Coronary artery (tissue), 2 donors: ENCODE data around the gene ETFA.

Source experiments
- DNase-seq: peaks from one replicate; pipeline ENCODE4 v3.0.0-alpha.2; 2017; ENCODE audit warnings: low spot score
- H3K27ac ChIP-seq, 2 donors: fragments of 200-600 bp; sonication (generic); one replicate each; pipeline ENCODE4 v1.5.1; 2016 to 2019
- H3K4me3 ChIP-seq: fragments of 200-600 bp; sonication (generic); 2 replicates; pipeline ENCODE4 v1.5.1; 2016; ENCODE audit warnings: mild to moderate bottlenecking, moderate library complexity
- TF ChIP-seq, protein P1 (sequence below): fragments of 200-600 bp; sonication (generic); IDR thresholded peaks from one replicate; pipeline ENCODE4 v1.5.1; 2019; ENCODE audit warnings: antibody characterized with exemption

ETFA gene

DNA sequence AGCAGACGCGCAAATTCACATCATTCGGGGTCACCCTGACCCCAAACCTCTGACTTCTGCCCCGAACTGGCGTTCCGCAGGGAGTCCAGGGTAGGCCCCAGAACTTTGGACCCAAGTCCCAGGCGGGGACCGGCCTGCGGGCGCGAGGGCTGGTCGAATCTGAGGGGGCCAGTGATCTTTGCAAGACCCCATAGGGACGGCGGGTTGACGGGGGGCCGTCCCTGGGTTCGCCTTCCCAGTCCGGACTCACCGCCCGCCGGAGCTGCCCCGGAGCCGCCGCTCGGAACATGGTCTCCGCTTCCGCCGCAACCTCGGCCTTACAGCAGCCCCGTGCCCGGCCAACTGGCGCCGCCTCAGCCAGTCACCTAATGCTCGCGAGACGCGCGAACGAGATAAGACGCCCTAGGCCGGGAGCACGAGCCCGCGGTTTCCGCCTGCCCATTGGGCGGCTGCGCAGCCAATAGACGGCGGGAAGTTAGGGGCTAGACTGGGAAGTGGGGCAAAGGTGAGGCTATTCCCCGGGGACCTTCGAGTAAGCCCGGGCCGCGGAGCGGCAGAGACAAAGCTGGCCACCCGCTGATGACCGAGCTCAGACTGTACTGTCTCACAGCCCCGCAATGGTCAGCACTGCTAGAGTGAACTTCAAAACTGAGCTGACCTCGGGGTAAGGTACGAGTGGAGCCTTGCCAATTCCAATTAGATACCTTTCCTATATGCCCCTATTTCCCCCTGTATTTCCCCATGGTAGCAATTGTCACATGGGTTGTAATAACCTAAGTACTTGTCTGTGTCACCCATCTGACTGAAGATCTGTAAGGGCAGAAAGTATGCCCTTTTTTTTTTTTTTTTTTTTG, at the start of gene ETFA:
Gene ETFA, minus strand, starts transcription at position 370 of the 854 bp plus-strand sequence. Its CDS starts 81 bp downstream, at position 289.
- DNase-seq = peak; percentile 99
- Histone ChIP-seq H3K4me3 (peak within 1 kb of the TSS; percentile 75), H3K27ac (peak within 1 kb of the TSS; percentile 82 to 84)
- TF ChIP-seq, protein P1, sequence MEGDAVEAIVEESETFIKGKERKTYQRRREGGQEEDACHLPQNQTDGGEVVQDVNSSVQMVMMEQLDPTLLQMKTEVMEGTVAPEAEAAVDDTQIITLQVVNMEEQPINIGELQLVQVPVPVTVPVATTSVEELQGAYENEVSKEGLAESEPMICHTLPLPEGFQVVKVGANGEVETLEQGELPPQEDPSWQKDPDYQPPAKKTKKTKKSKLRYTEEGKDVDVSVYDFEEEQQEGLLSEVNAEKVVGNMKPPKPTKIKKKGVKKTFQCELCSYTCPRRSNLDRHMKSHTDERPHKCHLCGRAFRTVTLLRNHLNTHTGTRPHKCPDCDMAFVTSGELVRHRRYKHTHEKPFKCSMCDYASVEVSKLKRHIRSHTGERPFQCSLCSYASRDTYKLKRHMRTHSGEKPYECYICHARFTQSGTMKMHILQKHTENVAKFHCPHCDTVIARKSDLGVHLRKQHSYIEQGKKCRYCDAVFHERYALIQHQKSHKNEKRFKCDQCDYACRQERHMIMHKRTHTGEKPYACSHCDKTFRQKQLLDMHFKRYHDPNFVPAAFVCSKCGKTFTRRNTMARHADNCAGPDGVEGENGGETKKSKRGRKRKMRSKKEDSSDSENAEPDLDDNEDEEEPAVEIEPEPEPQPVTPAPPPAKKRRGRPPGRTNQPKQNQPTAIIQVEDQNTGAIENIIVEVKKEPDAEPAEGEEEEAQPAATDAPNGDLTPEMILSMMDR = no peak

DNA sequence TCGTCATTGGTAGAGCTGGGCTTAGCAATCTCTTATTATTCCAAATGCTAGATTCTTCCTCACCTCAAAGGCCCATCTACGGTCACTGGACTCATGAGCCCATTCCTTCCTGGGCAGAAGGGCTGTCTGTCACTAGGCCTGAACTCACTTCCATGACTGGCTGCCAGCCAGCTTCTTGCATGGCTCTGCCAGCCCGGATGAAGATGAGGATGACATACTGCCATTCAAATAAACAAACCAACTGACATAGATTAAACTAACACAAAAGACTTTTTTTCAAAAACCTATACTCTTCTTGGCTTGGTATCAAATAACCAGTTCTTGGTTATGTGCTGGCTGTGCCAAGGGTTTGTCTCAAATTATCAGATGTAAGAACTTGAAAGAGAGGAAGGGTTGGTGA, 49.1 kb upstream of the ETFA start:
- TF ChIP-seq, protein P1 = no peak
- H3K4me3 ChIP-seq = no peak overlapping the region
- no peak for DNase-seq
- no peak overlapping the region for H3K27ac ChIP-seq

DNA sequence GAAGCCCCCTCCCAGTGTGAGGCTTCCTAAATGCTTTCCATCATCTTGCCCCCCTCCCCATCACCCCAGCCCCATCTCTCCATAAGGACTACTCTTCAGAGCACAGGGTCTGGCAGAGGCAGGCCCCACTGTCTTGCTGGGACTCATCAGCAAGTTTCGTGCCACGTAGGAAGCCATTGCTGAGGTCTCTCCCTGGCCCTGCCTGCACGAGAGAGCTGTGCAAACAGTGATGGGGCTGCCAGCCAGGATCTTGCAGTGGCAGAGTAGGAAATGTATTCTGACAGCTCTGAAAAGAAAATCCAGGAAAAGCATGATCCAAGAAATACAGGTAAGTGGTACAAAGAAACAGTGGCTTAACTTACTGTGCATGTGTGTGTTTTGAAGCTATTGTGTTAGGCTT, 47.9 kb upstream of the ETFA start:
- no peak overlapping the region for H3K27ac ChIP-seq
- no peak for DNase-seq
- H3K4me3 ChIP-seq = no peak overlapping the region
- TF ChIP-seq, protein P1 = no peak

DNA sequence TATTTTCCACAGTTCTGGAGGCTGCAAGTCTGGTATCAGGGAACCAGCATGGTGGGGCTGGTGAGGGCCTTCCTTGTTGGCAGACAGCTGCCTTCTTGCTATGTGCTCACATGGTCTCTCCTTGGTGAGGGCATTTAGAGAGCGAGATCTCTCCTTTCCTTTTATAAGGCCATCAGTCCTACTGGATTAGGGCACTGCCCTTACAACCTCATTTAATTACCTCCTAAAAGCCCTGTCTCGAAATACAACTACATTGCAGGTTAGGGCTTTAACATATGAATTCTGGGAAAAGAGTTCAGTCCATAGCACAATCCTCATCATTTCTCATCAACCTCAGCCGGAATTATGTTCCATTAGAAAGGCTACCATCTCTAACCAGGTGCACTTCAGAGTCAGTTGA, 47.2 kb upstream of the ETFA start:
- Histone ChIP-seq H3K27ac (no peak overlapping the region), H3K4me3 (no peak overlapping the region)
- TF ChIP-seq, protein P1 = no peak
- no peak for DNase-seq

DNA sequence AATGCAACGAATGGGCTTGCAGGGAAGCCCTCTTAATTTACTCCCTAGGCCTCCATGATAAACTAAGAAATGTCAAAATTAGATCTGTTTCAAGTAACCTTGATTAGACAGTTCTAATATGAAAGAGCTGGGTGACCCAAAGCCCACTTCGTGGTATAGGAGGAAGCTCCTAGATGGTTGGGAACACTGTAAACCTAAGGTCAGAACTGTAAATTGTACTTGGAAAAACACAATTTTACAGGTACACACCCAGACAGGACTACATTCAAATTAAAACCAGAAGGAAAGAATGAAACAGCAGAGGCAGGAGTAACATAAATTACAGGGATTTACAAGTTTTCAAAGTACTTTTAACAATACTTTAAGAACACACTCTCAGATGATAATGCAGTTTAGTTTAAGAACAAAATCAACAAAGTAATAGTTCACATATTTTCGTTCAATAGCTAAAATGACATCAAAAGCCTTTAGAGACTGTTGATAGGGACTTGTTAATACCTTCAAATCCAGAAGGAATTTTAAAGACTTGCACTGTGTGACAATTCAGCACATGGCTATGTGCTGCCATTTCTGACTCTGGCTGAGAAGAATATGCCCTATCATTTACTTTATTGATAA, 43.7 kb upstream of the ETFA start:
- Histone ChIP-seq H3K4me3 (no peak overlapping the region), H3K27ac (no peak overlapping the region)
- no peak for DNase-seq
- TF ChIP-seq, protein P1 = no peak

DNA sequence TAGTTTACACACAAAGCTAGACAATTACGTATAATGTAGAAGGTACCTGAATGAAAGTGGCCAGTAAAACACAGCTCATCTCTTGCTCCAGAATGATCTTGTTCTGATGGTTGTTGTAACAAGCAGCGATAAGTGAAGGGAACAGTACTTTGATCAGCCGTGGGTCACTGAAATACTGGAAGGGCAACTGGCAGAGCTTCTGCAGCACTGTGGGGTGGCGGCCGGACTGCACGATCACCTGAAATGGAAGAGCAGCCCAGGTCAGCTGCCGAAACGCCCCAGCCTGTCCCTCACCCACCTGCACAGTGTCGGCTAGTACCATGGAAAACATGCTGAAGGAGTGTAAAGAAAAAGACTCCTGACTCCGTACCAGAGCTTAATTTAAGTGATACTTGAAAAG, 42.6 kb upstream of the ETFA start:
- no peak overlapping the region for H3K27ac ChIP-seq
- no peak overlapping the region for H3K4me3 ChIP-seq
- no peak for DNase-seq
- TF ChIP-seq, protein P1 = no peak
